ENCODE data around the gene C5orf46. TPM values are rescaled to one million over a fixed set of nuclear protein-coding genes. Genes with fewer than 3 reads are reported as not detected.

Gene C5orf46
- total and polyA plus RNA-seq, 4 donors = not detected

DNA sequence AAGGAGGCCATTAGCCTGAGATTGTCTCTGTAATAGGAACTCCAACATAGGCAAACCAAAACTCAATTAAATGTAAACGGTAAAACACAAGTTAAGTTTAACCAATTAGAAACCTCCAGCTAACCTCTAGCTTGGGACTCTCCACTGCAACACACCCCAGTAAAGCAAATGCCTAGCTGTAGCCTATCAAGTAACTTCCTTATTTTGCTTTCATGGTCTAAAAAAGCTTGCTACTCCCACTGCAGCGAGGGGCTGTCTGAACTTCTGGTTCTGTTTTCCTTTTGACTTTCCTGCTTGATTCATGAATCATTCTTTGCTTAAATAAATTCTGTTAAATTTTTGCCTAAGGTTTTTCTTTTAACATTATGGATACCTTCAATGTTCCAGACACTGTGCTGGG lies 24.4 kb upstream of the C5orf46 start (continued):
- TF ChIP-seq, protein P1, sequence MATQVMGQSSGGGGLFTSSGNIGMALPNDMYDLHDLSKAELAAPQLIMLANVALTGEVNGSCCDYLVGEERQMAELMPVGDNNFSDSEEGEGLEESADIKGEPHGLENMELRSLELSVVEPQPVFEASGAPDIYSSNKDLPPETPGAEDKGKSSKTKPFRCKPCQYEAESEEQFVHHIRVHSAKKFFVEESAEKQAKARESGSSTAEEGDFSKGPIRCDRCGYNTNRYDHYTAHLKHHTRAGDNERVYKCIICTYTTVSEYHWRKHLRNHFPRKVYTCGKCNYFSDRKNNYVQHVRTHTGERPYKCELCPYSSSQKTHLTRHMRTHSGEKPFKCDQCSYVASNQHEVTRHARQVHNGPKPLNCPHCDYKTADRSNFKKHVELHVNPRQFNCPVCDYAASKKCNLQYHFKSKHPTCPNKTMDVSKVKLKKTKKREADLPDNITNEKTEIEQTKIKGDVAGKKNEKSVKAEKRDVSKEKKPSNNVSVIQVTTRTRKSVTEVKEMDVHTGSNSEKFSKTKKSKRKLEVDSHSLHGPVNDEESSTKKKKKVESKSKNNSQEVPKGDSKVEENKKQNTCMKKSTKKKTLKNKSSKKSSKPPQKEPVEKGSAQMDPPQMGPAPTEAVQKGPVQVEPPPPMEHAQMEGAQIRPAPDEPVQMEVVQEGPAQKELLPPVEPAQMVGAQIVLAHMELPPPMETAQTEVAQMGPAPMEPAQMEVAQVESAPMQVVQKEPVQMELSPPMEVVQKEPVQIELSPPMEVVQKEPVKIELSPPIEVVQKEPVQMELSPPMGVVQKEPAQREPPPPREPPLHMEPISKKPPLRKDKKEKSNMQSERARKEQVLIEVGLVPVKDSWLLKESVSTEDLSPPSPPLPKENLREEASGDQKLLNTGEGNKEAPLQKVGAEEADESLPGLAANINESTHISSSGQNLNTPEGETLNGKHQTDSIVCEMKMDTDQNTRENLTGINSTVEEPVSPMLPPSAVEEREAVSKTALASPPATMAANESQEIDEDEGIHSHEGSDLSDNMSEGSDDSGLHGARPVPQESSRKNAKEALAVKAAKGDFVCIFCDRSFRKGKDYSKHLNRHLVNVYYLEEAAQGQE (IDR thresholded peaks at IDR 0.05) = no peak
- TF ChIP-seq RAD21 (IDR thresholded peaks at IDR 0.05) = no peak

DNA sequence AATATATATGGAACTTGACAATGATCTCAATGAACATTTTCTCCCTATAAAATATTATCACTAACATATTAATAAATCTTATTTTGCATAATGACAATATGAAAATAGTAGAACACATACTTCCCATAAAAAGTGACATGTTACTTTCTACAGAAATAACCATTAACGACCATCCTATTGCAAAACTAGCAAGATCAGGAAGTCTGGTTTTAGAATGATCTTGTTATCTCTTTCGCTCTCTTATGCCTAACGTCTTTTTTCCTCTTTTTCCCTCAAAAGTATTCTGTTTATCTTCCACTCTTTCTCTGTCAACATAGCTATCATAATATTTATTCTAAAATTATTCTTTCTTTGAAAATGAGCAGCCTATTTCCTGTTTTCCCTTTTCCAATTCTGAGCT lies 21.6 kb upstream of the C5orf46 start:
- TF ChIP-seq GABPA (IDR thresholded peaks at IDR 0.05 in 1 of 2, conservative IDR thresholded peaks at IDR 0.05 in 1 of 2) = no peak
- TF ChIP-seq, protein P2, sequence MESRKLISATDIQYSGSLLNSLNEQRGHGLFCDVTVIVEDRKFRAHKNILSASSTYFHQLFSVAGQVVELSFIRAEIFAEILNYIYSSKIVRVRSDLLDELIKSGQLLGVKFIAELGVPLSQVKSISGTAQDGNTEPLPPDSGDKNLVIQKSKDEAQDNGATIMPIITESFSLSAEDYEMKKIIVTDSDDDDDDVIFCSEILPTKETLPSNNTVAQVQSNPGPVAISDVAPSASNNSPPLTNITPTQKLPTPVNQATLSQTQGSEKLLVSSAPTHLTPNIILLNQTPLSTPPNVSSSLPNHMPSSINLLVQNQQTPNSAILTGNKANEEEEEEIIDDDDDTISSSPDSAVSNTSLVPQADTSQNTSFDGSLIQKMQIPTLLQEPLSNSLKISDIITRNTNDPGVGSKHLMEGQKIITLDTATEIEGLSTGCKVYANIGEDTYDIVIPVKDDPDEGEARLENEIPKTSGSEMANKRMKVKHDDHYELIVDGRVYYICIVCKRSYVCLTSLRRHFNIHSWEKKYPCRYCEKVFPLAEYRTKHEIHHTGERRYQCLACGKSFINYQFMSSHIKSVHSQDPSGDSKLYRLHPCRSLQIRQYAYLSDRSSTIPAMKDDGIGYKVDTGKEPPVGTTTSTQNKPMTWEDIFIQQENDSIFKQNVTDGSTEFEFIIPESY (IDR thresholded peaks at IDR 0.05) = no peak
- TF ChIP-seq, protein P3, sequence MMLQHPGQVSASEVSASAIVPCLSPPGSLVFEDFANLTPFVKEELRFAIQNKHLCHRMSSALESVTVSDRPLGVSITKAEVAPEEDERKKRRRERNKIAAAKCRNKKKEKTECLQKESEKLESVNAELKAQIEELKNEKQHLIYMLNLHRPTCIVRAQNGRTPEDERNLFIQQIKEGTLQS (IDR thresholded peaks at IDR 0.05) = no peak

DNA sequence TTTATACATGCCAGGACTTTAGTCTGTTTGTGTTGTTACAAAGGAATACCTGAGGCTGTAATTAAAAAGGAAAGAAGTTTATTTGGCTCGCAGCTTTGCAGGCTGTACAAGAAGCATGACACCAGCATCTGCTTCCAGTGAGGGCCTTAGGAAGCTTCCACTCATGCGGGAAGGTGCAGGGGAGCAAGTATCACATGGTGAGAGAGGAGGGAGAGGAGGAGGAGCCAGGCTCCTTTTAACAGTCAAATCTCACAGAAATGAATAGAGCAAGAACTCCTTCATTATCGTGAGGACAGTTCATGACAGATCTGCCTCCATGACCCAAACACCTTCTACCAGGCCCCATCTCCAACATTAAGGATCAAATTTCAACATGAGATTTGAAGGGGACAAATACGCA lies 18.7 kb upstream of the C5orf46 start:
- Histone ChIP-seq H3K36me3 (ENCODE audit: control insufficient read depth in 4 of 4, insufficient read depth in 3 of 4, low read depth in 1 of 4, low read length in 3 of 4) (no peaks in the 10 kb centered on the region), H3K27ac (ENCODE audit: low read depth in 1 of 2, low read length in 2 of 2) (no peak overlapping the region), H3K9ac (ENCODE audit: low read depth in 1 of 2, low read length in 2 of 2) (no peak overlapping the region), H3K4me3 (ENCODE audit: low read depth in 1 of 3, low read length in 3 of 3) (no peak overlapping the region), H3K27me3 (ENCODE audit: control insufficient read depth in 4 of 4, insufficient read depth in 4 of 4, low read length in 3 of 4) (no peaks in the 10 kb centered on the region), H3K4me1 (ENCODE audit: control insufficient read depth in 4 of 4, insufficient read depth in 4 of 4, low read length in 3 of 4) (no peaks in the 10 kb centered on the region), H3K9me3 (ENCODE audit: control insufficient read depth in 4 of 4, low read length in 3 of 4) (no peaks in the 10 kb centered on the region)
- DNase-seq (ENCODE audit: low spot score) = no peak
- 89% methylated on average over 4 of the region's 4 CpGs for WGBS
- TF ChIP-seq, protein P2 (IDR thresholded peaks at IDR 0.05) = no peak
- TF ChIP-seq FOXA1 (IDR thresholded peaks at IDR 0.05) = no peak
- TF ChIP-seq EGR1 (IDR thresholded peaks at IDR 0.05; ENCODE audit: low read depth in 2 of 2) = no peak
- TF ChIP-seq, protein P4, sequence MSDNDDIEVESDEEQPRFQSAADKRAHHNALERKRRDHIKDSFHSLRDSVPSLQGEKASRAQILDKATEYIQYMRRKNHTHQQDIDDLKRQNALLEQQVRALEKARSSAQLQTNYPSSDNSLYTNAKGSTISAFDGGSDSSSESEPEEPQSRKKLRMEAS (IDR thresholded peaks at IDR 0.05) = no peak
- TF ChIP-seq HNF4A (conservative IDR thresholded peaks at IDR 0.05) = no peak
- TF ChIP-seq TAF1 (conservative IDR thresholded peaks at IDR 0.05) = no peak
- no peak for TF ChIP-seq RAD21 (IDR thresholded peaks at IDR 0.05)
- TF ChIP-seq, protein P5, sequence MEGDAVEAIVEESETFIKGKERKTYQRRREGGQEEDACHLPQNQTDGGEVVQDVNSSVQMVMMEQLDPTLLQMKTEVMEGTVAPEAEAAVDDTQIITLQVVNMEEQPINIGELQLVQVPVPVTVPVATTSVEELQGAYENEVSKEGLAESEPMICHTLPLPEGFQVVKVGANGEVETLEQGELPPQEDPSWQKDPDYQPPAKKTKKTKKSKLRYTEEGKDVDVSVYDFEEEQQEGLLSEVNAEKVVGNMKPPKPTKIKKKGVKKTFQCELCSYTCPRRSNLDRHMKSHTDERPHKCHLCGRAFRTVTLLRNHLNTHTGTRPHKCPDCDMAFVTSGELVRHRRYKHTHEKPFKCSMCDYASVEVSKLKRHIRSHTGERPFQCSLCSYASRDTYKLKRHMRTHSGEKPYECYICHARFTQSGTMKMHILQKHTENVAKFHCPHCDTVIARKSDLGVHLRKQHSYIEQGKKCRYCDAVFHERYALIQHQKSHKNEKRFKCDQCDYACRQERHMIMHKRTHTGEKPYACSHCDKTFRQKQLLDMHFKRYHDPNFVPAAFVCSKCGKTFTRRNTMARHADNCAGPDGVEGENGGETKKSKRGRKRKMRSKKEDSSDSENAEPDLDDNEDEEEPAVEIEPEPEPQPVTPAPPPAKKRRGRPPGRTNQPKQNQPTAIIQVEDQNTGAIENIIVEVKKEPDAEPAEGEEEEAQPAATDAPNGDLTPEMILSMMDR (IDR thresholded peaks at IDR 0.05; ENCODE audit: low read depth, low read length, missing input control) = no peak
- no peak for TF ChIP-seq HNF4G (IDR thresholded peaks at IDR 0.05)

More for the DNA sequence above, 21.6 kb upstream of the C5orf46 start:
- no peak overlapping the region for H3K27ac ChIP-seq (ENCODE audit: low read depth in 1 of 2, low read length in 2 of 2)
- no peaks in the 10 kb centered on the region for H3K27me3 ChIP-seq (ENCODE audit: control insufficient read depth in 4 of 4, insufficient read depth in 4 of 4, low read length in 3 of 4)
- H3K4me3 ChIP-seq (ENCODE audit: low read depth in 1 of 3, low read length in 3 of 3) = no peak overlapping the region
- no peak overlapping the region for H3K9ac ChIP-seq (ENCODE audit: low read depth in 1 of 2, low read length in 2 of 2)
- H3K4me1 ChIP-seq (ENCODE audit: control insufficient read depth in 4 of 4, insufficient read depth in 4 of 4, low read length in 3 of 4) = no peaks in the 10 kb centered on the region
- no peak for DNase-seq (ENCODE audit: low spot score)
- H3K36me3 ChIP-seq (ENCODE audit: control insufficient read depth in 4 of 4, insufficient read depth in 3 of 4, low read depth in 1 of 4, low read length in 3 of 4) = no peaks in the 10 kb centered on the region
- H3K9me3 ChIP-seq (ENCODE audit: control insufficient read depth in 4 of 4, low read length in 3 of 4) = no peaks in the 10 kb centered on the region
- WGBS = 46% methylated on average over 3 of the region's 3 CpGs

Measured in liver (tissue), 9 donors.